Duodenal mucosa (tissue), 2 donors: ENCODE data around the gene OSMR.

ENCODE experiments used
- H3K27ac ChIP-seq: one replicate; pipeline ENCODE4 v1.7.0; 2013; ENCODE audit warnings: low read depth, low read length
- H3K27me3 ChIP-seq, 2 donors: one replicate each; pipeline ENCODE4 v1.7.0; 2013; ENCODE audit warnings: low read length in 2 of 2, control low read depth in 1 of 2; ENCODE audit not compliant: insufficient read depth in 2 of 2, control insufficient read depth in 1 of 2
- H3K36me3 ChIP-seq, 2 donors: one replicate each; pipeline ENCODE4 v1.7.0; 2013; ENCODE audit warnings: low read length in 2 of 2, control low read depth in 1 of 2; ENCODE audit not compliant: insufficient read depth in 2 of 2, control insufficient read depth in 1 of 2
- H3K4me1 ChIP-seq, 2 donors: one replicate each; pipeline ENCODE4 v1.7.0; 2013; ENCODE audit warnings: low read length in 2 of 2, control low read depth in 1 of 2; ENCODE audit not compliant: insufficient read depth in 2 of 2, control insufficient read depth in 1 of 2
- H3K4me3 ChIP-seq, 2 donors: one replicate each; pipeline ENCODE4 v1.7.0; 2013; ENCODE audit warnings: low read length in 2 of 2, low read depth in 1 of 2
- H3K9ac ChIP-seq, 2 donors: one replicate each; pipeline ENCODE4 v1.7.0; 2013; ENCODE audit warnings: low read length in 2 of 2, low read depth in 1 of 2
- H3K9me3 ChIP-seq, 2 donors: one replicate each; pipeline ENCODE4 v1.7.0; 2013; ENCODE audit warnings: low read length in 2 of 2, control low read depth in 1 of 2; ENCODE audit not compliant: control insufficient read depth in 1 of 2

Gene OSMR

DNA sequence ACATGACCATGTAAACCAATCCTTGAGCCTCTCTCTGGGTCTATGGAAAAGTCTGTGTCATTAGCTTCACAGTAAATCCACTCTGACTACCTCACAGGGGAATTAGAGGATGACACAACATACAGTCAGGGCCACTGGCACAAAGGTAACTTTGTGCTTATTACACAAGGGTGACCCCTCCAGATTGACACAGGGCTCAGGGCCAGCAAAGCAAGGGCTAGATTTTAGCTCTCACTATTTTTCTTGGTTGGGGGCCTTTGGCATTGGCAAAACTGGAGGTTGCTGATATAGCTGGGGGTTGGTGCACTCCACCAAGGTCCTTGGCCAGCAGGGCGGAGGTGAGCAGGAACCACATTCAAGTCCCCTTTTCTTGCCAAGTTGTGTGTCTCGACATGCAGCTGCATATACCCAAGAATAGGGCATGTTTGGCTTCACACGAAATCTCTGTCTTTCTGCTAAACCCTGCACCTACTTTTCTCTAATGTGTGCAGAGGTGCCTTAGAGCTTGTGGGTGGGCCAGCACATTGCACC lies 15.2 kb upstream of the OSMR start:
- H3K36me3 ChIP-seq, result no peaks in the 10 kb centered on the region
- no peak overlapping the region for H3K4me3 ChIP-seq
- H3K9me3 ChIP-seq, result no peaks in the 10 kb centered on the region
- no peaks in the 10 kb centered on the region for H3K27me3 ChIP-seq
- no peak overlapping the region for H3K27ac ChIP-seq
- H3K4me1 ChIP-seq, result no peaks in the 10 kb centered on the region
- H3K9ac ChIP-seq, result no peak overlapping the region

DNA sequence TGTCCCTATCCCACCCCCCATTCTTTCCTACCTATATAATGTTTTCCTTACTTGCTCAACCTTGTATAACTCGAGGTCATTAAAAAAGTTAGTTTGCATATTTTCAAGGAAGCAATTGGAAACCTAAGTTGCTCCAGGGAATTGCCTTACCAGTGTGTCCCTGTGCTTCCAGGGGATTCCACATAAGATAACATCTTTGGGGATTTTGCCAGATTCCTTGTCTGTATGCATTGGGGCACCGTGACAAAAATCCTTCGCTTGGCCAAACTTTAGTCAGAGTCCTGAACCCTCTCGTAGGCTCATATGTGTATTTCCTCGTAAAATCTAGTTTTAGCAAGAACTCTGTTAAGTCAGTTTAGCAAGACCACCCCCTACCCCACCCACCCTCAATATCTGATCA lies 14.7 kb upstream of the OSMR start:
- Histone ChIP-seq H3K27me3 (no peaks in the 10 kb centered on the region), H3K27ac (no peak overlapping the region), H3K4me3 (no peak overlapping the region), H3K4me1 (no peaks in the 10 kb centered on the region), H3K9me3 (no peaks in the 10 kb centered on the region), H3K36me3 (no peaks in the 10 kb centered on the region), H3K9ac (no peak overlapping the region)

- Histone ChIP-seq H3K4me1 (no peaks in the 10 kb centered on the region), H3K27me3 (no peaks in the 10 kb centered on the region), H3K27ac (no peak overlapping the region), H3K36me3 (no peaks in the 10 kb centered on the region), H3K9me3 (no peaks in the 10 kb centered on the region), H3K4me3 (no peak overlapping the region), H3K9ac (no peak overlapping the region)
These were observed 13.9 kb upstream of the OSMR start for GRCh38 chr5:38831909-38832308.

- H3K9ac ChIP-seq, result no peak overlapping the region
- H3K27me3 ChIP-seq, result no peaks in the 10 kb centered on the region
- H3K9me3 ChIP-seq, result no peaks in the 10 kb centered on the region
- H3K36me3 ChIP-seq, result no peaks in the 10 kb centered on the region
- no peak overlapping the region for H3K27ac ChIP-seq
- no peak overlapping the region for H3K4me3 ChIP-seq
- H3K4me1 ChIP-seq, result no peaks in the 10 kb centered on the region
These were observed 13.0 kb upstream of the OSMR start for GRCh38 chr5:38832810-38833209.

DNA sequence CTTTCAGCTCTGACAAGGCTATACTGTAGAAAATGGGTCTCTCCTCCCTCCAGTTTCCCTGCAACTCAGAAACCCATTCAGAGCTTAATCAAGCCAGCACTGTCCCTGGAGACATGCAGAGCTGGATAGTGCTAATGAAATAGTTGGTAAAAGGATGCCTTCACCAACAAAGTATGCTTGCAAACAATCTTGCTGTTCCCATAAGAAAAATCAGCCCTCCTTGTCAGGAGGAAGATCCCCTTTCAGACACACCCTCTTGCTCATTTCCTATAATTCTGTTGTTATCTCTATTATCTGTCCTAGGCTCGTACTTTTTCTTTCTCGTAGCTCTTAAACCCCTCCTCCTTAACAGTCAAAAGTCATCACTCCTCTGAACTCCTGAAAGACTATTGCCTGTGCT lies 9.9 kb upstream of the OSMR start:
- H3K4me3 ChIP-seq, result no peak overlapping the region
- H3K27me3 ChIP-seq, result no peaks in the 10 kb centered on the region
- no peaks in the 10 kb centered on the region for H3K4me1 ChIP-seq
- H3K9me3 ChIP-seq, result no peaks in the 10 kb centered on the region
- H3K27ac ChIP-seq, result no peak overlapping the region
- H3K36me3 ChIP-seq, result no peaks in the 10 kb centered on the region
- no peak overlapping the region for H3K9ac ChIP-seq

GRCh38 chr5:38837416-38837815 lies 8.4 kb upstream of the OSMR start:
- Histone ChIP-seq H3K27me3 (no peaks in the 10 kb centered on the region), H3K36me3 (no peaks in the 10 kb centered on the region), H3K4me3 (no peak overlapping the region), H3K9me3 (no peaks in the 10 kb centered on the region), H3K4me1 (no peaks in the 10 kb centered on the region), H3K27ac (no peak overlapping the region), H3K9ac (no peak overlapping the region)

GRCh38 chr5:38837932-38838331 lies 7.9 kb upstream of the OSMR start:
- Histone ChIP-seq H3K27me3 (no peaks in the 10 kb centered on the region), H3K9ac (no peak overlapping the region), H3K4me1 (no peaks in the 10 kb centered on the region), H3K9me3 (no peaks in the 10 kb centered on the region), H3K27ac (no peak overlapping the region), H3K36me3 (no peaks in the 10 kb centered on the region), H3K4me3 (no peak overlapping the region)

DNA sequence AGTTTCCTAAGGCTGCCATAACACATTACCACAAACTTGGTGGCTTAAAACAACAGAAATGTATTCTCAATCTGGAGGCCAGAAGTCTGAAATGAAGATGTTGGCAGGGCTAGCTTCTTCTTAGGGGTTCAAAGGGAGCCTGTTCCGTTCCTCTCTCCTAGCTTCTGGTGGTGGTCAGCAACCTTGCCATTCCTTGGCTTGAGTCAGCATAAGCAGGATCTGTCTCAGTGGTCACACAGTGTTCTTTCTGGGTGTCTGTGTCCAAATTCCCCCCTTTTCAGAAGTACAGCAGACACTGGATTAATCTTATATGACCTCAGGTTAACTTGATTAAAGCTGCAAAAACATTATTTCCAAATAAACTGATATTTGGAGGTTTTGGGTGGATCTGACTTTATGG lies 2.1 kb upstream of the OSMR start:
- Histone ChIP-seq H3K4me3 (no peak overlapping the region), H3K27me3 (peaks cover 4 to 12% of the 10 kb centered on the region in 2 donors), H3K4me1 (no peaks in the 10 kb centered on the region), H3K27ac (no peak overlapping the region), H3K9ac (no peak overlapping the region), H3K9me3 (no peaks in the 10 kb centered on the region), H3K36me3 (no peaks in the 10 kb centered on the region)

DNA sequence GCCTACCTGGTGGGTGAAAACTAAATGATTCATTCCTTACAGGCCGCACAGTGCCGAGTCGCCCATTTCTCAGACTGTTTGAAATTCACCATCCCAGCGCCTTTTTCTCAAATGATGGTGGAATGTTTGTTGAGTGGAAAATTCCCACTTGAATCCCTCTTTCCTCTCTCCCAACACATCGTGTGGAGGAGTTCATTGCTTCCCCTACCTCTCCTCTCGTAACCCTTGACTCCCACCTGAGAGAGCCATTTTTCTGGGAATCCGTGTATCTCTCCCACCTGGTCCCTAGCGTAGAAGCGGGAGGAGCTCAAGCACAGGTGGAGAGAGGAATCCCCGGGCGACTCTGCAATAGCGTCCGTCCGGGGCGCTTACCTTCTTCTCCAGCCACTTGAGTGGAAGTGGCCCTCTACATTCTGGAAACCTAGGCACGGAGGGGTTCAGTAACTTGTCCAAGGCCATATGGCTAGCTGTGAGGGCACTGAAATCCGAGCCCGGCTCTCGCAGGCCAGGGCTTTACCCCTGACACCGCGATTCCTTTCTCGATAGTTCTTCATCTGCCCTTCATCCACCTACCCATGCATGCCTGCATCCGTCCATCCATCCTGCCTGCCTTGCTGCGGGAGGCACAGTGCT lies 683 bp downstream of the OSMR start:
- H3K4me3 ChIP-seq, result peak overlapping the region; percentile 64 to 69
- no peaks in the 10 kb centered on the region for H3K9me3 ChIP-seq
- H3K27me3 ChIP-seq, result peaks cover 4 to 12% of the 10 kb centered on the region in 2 donors
- H3K4me1 ChIP-seq, result no peaks in the 10 kb centered on the region
- H3K36me3 ChIP-seq, result no peaks in the 10 kb centered on the region
- H3K9ac ChIP-seq, result peak overlapping the region; percentile 41 to 55
- peak overlapping the region; percentile 70 for H3K27ac ChIP-seq

- Histone ChIP-seq H3K27ac (no peak overlapping the region), H3K9me3 (no peaks in the 10 kb centered on the region), H3K36me3 (no peaks in the 10 kb centered on the region), H3K9ac (no peak overlapping the region), H3K4me1 (no peaks in the 10 kb centered on the region), H3K4me3 (peak overlapping the region; percentile 50 to 64), H3K27me3 (peaks cover 4 to 12% of the 10 kb centered on the region in 2 donors)
These were observed 1.9 kb downstream of the OSMR start for GRCh38 chr5:38847559-38848347.
